Caco-2 (cell line): ENCODE data around the gene SF3A2. TPM values are rescaled to one million over a fixed set of nuclear protein-coding genes. Genes with fewer than 3 reads are reported as not detected.

Experiments
- BruUV-seq: library from RNA; stranded (reverse); fragments of 400-500 nt; replicated peaks from 2 replicates; lab custom pipeline; 2021; lab: Mats Ljungman, UMichigan
- CTCF ChIA-PET: fragments of 300-600 bp; sonication (Branson Sonifier 250); formaldehyde crosslinking; loops from one replicate; lab custom pipeline; 2022; ENCODE audit warnings: antibody characterized with exemption; lab: Charles Lee
- POLR2A ChIA-PET: fragments of 300-600 bp; sonication (Branson Sonifier 250); formaldehyde crosslinking; loops from one replicate; lab custom pipeline; 2022; ENCODE audit warnings: antibody characterized with exemption; lab: Charles Lee
- DNase-seq, 2 experiments: peaks; one replicate each; pipeline versions ENCODE4 v3.0.0 to v3.0.0-alpha.2; 2020 to 2022
- H3K27me3 ChIP-seq: replicated peaks from 2 replicates; pipeline ENCODE4 v1.6.0; 2011; ENCODE audit warnings: low read length; ENCODE audit not compliant: control insufficient read depth, insufficient read depth
- H3K36me3 ChIP-seq: 2 replicates; pipeline ENCODE4 v1.5.1; 2011; ENCODE audit warnings: low read length; ENCODE audit not compliant: control insufficient read depth, insufficient read depth
- H3K4me1 ChIP-seq: fragments of 250-450 bp; sonication (Bioruptor Pico); 2 replicates; pipeline ENCODE4 v1.5.1; 2020; ENCODE audit warnings: mild to moderate bottlenecking
- H3K4me3 ChIP-seq: 2 replicates; pipeline ENCODE4 v1.5.1; 2011; ENCODE audit warnings: low read depth, mild to moderate bottlenecking, control low read depth, low read length
- H3K9me3 ChIP-seq: fragments of 250-450 bp; sonication (Bioruptor Pico); 2 replicates; pipeline ENCODE4 v1.5.1; 2020; ENCODE audit warnings: mild to moderate bottlenecking, moderate library complexity
- H3K27ac Mint-ChIP-seq: one replicate; pipeline ENCODE4 v1.8.0; 2022; ENCODE audit warnings: mixed read lengths; ENCODE audit not compliant: unreplicated experiment
- H3K27me3 Mint-ChIP-seq: one replicate; pipeline ENCODE4 v1.8.0; 2022; ENCODE audit warnings: mixed read lengths; ENCODE audit not compliant: insufficient read depth, unreplicated experiment
- H3K36me3 Mint-ChIP-seq: one replicate; pipeline ENCODE4 v1.8.0; 2022; ENCODE audit warnings: mild to moderate bottlenecking, mixed read lengths; ENCODE audit not compliant: insufficient read depth, unreplicated experiment
- H3K4me1 Mint-ChIP-seq: one replicate; pipeline ENCODE4 v1.8.0; 2022; ENCODE audit warnings: low read depth, mixed read lengths; ENCODE audit not compliant: unreplicated experiment
- H3K4me3 Mint-ChIP-seq: one replicate; pipeline ENCODE4 v1.8.0; 2022; ENCODE audit warnings: mild to moderate bottlenecking, moderate library complexity, mixed read lengths; ENCODE audit not compliant: unreplicated experiment
- H3K9me3 Mint-ChIP-seq: one replicate; pipeline ENCODE4 v1.8.0; 2022; ENCODE audit warnings: mixed read lengths; ENCODE audit not compliant: unreplicated experiment
- CTCF ChIP-seq, 2 experiments: fragments of 200-600 bp in 1 of 2; IDR thresholded peaks; 1 replicate in 1 of 2; 2 replicates in 1 of 2; pipeline versions ENCODE4 v1.5.1 to v1.8.0; 2011 to 2022; ENCODE audit warnings: antibody characterized with exemption in 1 of 2, control low read depth in 1 of 2, inconsistent platforms in 1 of 2, low read depth in 1 of 2, low read length in 1 of 2, mild to moderate bottlenecking in 1 of 2, moderate library complexity in 1 of 2; ENCODE audit not compliant: insufficient read depth in 1 of 2, severe bottlenecking in 1 of 2, unreplicated experiment in 1 of 2
- intact Hi-C: fragments of 100-400 bp; cut with micrococcal nuclease; formaldehyde crosslinking; loops from one replicate; pipeline ENCODE4 v1.10.0; 2022; ENCODE audit not compliant: unreplicated experiment
- total RNA-seq: library from RNA; stranded (reverse); gene quantifications from 2 replicates; pipeline ENCODE4 v1.2.3, GENCODE V29; 2022

Gene SF3A2
- total RNA-seq, 1 experiment from 2014 or later = 129 TPM

- POLR2A ChIA-PET = no interaction called here
- intact Hi-C loops = no loop called here
- no peaks in the 10 kb centered on the region for H3K27me3 ChIP-seq
- H3K9me3 ChIP-seq = no peaks in the 10 kb centered on the region
- H3K27me3 Mint-ChIP-seq = no peaks in the 10 kb centered on the region
- BruUV-seq = no TSS peak
- no peaks in the 10 kb centered on the region for H3K4me1 ChIP-seq
- TF ChIP-seq CTCF (IDR thresholded peaks at IDR 0.05; ENCODE audit: insufficient read depth in 1 of 2, low read depth in 1 of 2, low read length in 1 of 2, severe bottlenecking in 1 of 2, unreplicated experiment in 1 of 2) = no peak
- H3K4me3 Mint-ChIP-seq = no peak overlapping the region
- DNase-seq = no peak
- peak overlapping the region; percentile 45 for H3K27ac Mint-ChIP-seq
- no peak overlapping the region for H3K4me3 ChIP-seq
- peaks cover 96% of the 10 kb centered on the region for H3K36me3 Mint-ChIP-seq
- CTCF ChIA-PET = no interaction called here
- no peaks in the 10 kb centered on the region for H3K4me1 Mint-ChIP-seq
- H3K36me3 ChIP-seq = peaks cover 3% of the 10 kb centered on the region; the same call in 1 of the 2 replicates
- no peaks in the 10 kb centered on the region for H3K9me3 Mint-ChIP-seq
These were observed 7.3 kb upstream of the SF3A2 start for GRCh38 chr19:2229103-2230032.

- no TSS peak for BruUV-seq
- H3K4me3 Mint-ChIP-seq = no peak overlapping the region
- no peaks in the 10 kb centered on the region for H3K4me1 ChIP-seq
- peaks cover 3% of the 10 kb centered on the region; the same call in 1 of the 2 replicates for H3K36me3 ChIP-seq
- intact Hi-C loops = no loop called here
- no peak for TF ChIP-seq CTCF (IDR thresholded peaks at IDR 0.05; ENCODE audit: insufficient read depth in 1 of 2, low read depth in 1 of 2, low read length in 1 of 2, severe bottlenecking in 1 of 2, unreplicated experiment in 1 of 2)
- H3K36me3 Mint-ChIP-seq = peaks cover 97% of the 10 kb centered on the region
- H3K4me3 ChIP-seq = no peak overlapping the region
- no peaks in the 10 kb centered on the region for H3K27me3 Mint-ChIP-seq
- DNase-seq = no peak
- no peaks in the 10 kb centered on the region for H3K27me3 ChIP-seq
- peak overlapping the region; percentile 71 for H3K27ac Mint-ChIP-seq
- H3K9me3 Mint-ChIP-seq = no peaks in the 10 kb centered on the region
- no peaks in the 10 kb centered on the region for H3K4me1 Mint-ChIP-seq
- CTCF ChIA-PET = no interaction called here
- H3K9me3 ChIP-seq = no peaks in the 10 kb centered on the region
- POLR2A ChIA-PET = no interaction called here
These were observed 6.5 kb upstream of the SF3A2 start for GRCh38 chr19:2230033-2230531.

- no peaks in the 10 kb centered on the region for H3K4me1 Mint-ChIP-seq
- Histone ChIP-seq H3K4me1 (no peaks in the 10 kb centered on the region), H3K27me3 (no peaks in the 10 kb centered on the region), H3K36me3 (peaks cover 3% of the 10 kb centered on the region; the same call in 1 of the 2 replicates), H3K4me3 (no peak overlapping the region), H3K9me3 (no peaks in the 10 kb centered on the region)
- POLR2A ChIA-PET = no interaction called here
- peaks cover 97% of the 10 kb centered on the region for H3K36me3 Mint-ChIP-seq
- intact Hi-C loops = no loop called here
- H3K4me3 Mint-ChIP-seq = no peak overlapping the region
- no peak for TF ChIP-seq CTCF (IDR thresholded peaks at IDR 0.05; ENCODE audit: insufficient read depth in 1 of 2, low read depth in 1 of 2, low read length in 1 of 2, severe bottlenecking in 1 of 2, unreplicated experiment in 1 of 2)
- peak overlapping the region; percentile 71 for H3K27ac Mint-ChIP-seq
- CTCF ChIA-PET = no interaction called here
- DNase-seq = no peak
- BruUV-seq = no TSS peak
- H3K9me3 Mint-ChIP-seq = no peaks in the 10 kb centered on the region
- no peaks in the 10 kb centered on the region for H3K27me3 Mint-ChIP-seq
These were observed 5.7 kb upstream of the SF3A2 start for GRCh38 chr19:2230807-2231533.
